GM23338 (cell line): ENCODE results near the gene DCD. TPM values are rescaled to one million over a fixed set of nuclear protein-coding genes. Genes with fewer than 3 reads are reported as not detected.

Experiments
- ATAC-seq: fragments of 200-7000 bp; cut with Tn5 transposase; 3 replicates; pipeline ENCODE4 v1.9.1; 2020
- DNase-seq: peaks from one replicate; pipeline ENCODE4 v3.0.0-alpha.2; 2015; ENCODE audit warnings: low spot score
- H2AFZ ChIP-seq: fragments of 200-600 bp; sonication (generic); 2 replicates; pipeline ENCODE4 v1.8.0; 2016; ENCODE audit warnings: antibody characterized with exemption, mild to moderate bottlenecking, moderate library complexity
- H3F3A ChIP-seq: fragments of 200-600 bp; sonication (generic); replicated peaks from 2 replicates; pipeline ENCODE4 v1.8.0; 2017; ENCODE audit warnings: antibody characterized with exemption, mixed run types, low read depth
- H3K27ac ChIP-seq: fragments of 200-600 bp; sonication (generic); 2 replicates; pipeline ENCODE4 v1.6.1; 2016; ENCODE audit warnings: low read depth
- H3K27me3 ChIP-seq: fragments of 200-600 bp; sonication (generic); 2 replicates; pipeline ENCODE4 v1.8.0; 2016; ENCODE audit warnings: mild to moderate bottlenecking, mixed run types, moderate library complexity; ENCODE audit not compliant: insufficient read depth
- H3K36me3 ChIP-seq: fragments of 200-600 bp; sonication (generic); 2 replicates; pipeline ENCODE4 v1.8.0; 2016; ENCODE audit warnings: mild to moderate bottlenecking; ENCODE audit not compliant: insufficient read depth
- H3K4me1 ChIP-seq: fragments of 200-600 bp; sonication (generic); 2 replicates; pipeline ENCODE4 v1.8.0; 2016; ENCODE audit warnings: mild to moderate bottlenecking, moderate library complexity; ENCODE audit not compliant: insufficient read depth
- H3K4me2 ChIP-seq: fragments of 200-600 bp; sonication (generic); 2 replicates; pipeline ENCODE4 v1.7.1; 2017; ENCODE audit warnings: mixed run types
- H3K4me3 ChIP-seq: fragments of 200-600 bp; sonication (generic); 2 replicates; pipeline ENCODE4 v1.6.1; 2016; ENCODE audit warnings: mixed run types
- H3K79me2 ChIP-seq: fragments of 200-600 bp; sonication (generic); replicated peaks from 2 replicates; pipeline ENCODE4 v1.8.0; 2017; ENCODE audit warnings: mild to moderate bottlenecking; ENCODE audit not compliant: insufficient read depth
- H3K9me2 ChIP-seq: fragments of 200-600 bp; sonication (generic); 2 replicates; pipeline ENCODE4 v1.8.0; 2017; ENCODE audit not compliant: insufficient read depth
- H4K20me1 ChIP-seq: fragments of 200-600 bp; sonication (generic); replicated peaks from 2 replicates; pipeline ENCODE4 v1.8.0; 2017; ENCODE audit warnings: mild to moderate bottlenecking; ENCODE audit not compliant: insufficient read depth
- H3K27ac Mint-ChIP-seq: 2 replicates; pipeline ENCODE4 v1.8.0; 2020; ENCODE audit warnings: inconsistent platforms, mild to moderate bottlenecking, moderate library complexity, mixed read lengths
- H3K27me3 Mint-ChIP-seq: 3 replicates; pipeline ENCODE4 v1.8.0; 2022; ENCODE audit warnings: low read depth, mild to moderate bottlenecking, moderate library complexity, mixed read lengths, inconsistent platforms; ENCODE audit not compliant: insufficient read depth, poor library complexity
- H3K36me3 Mint-ChIP-seq: 3 replicates; pipeline ENCODE4 v1.8.0; 2021; ENCODE audit warnings: low read depth, mild to moderate bottlenecking, inconsistent platforms, moderate library complexity, mixed read lengths
- H3K4me1 Mint-ChIP-seq: 3 replicates; pipeline ENCODE4 v1.8.0; 2020; ENCODE audit warnings: mild to moderate bottlenecking, inconsistent platforms, mixed read lengths
- H3K4me3 Mint-ChIP-seq: 3 replicates; pipeline ENCODE4 v1.8.0; 2021; ENCODE audit warnings: moderate library complexity, mild to moderate bottlenecking, inconsistent platforms, mixed read lengths
- H3K9me3 Mint-ChIP-seq: 3 replicates; pipeline ENCODE4 v1.8.0; 2020; ENCODE audit warnings: moderate library complexity, mild to moderate bottlenecking, inconsistent platforms, mixed read lengths
- CREB1 ChIP-seq: fragments of 250-450 bp; sonication (Bioruptor Pico); IDR thresholded peaks from 2 replicates; pipeline ENCODE4 v1.5.0; 2020; ENCODE audit warnings: low read depth, mild to moderate bottlenecking, moderate library complexity
- CTCF ChIP-seq, 2 experiments: fragments of 200-600 bp in 1 of 2; sonication (generic) in 1 of 2; conservative IDR thresholded peaks; 2 replicates each; pipeline versions ENCODE4 v1.5.1 to v1.6.1; 2016 to 2017; ENCODE audit warnings: antibody characterized with exemption in 2 of 2, low read depth in 2 of 2, mild to moderate bottlenecking in 2 of 2, moderate library complexity in 1 of 2
- EZH2 ChIP-seq: fragments of 200-600 bp; sonication (generic); IDR thresholded peaks from one replicate; pipeline ENCODE4 v1.8.0; 2017; ENCODE audit warnings: antibody characterized with exemption, mild to moderate bottlenecking, low read depth; ENCODE audit not compliant: unreplicated experiment
- JUNB ChIP-seq: IDR thresholded peaks from one replicate; pipeline ENCODE4 v1.6.1; 2016; ENCODE audit warnings: antibody characterized with exemption; ENCODE audit not compliant: unreplicated experiment
- REST ChIP-seq: IDR thresholded peaks from one replicate; pipeline ENCODE4 v1.6.1; 2018; ENCODE audit warnings: antibody characterized with exemption; ENCODE audit not compliant: unreplicated experiment
- ZNF331 ChIP-seq: fragments of 250-450 bp; sonication (Bioruptor Pico); IDR thresholded peaks from 2 replicates; pipeline ENCODE4 v1.5.0; 2020; ENCODE audit warnings: low read depth, mild to moderate bottlenecking, moderate library complexity
- polyA plus RNA-seq: library from polyadenylated mRNA; unstranded; fragments of >200 nt; fragmentation: Nextera tagmentation; extraction: Ambion mirVana; gene quantifications from 2 replicates; pipeline ENCODE4 v1.2.1, GENCODE V29; 2016
- total RNA-seq: library from RNA; depleted of rRNA; stranded (reverse); fragments of >200 nt; shearing (Covaris generic); gene quantifications from 2 replicates; pipeline ENCODE4 v1.2.3, GENCODE V29; 2014

Gene DCD
- total and polyA plus RNA-seq, 2 experiments from 2014 or later: not detected

- Mint-ChIP-seq H3K27ac (no peak overlapping the region), H3K4me3 (no peak overlapping the region), H3K36me3 (peaks cover 12% of the 10 kb centered on the region), H3K4me1 (no peaks in the 10 kb centered on the region; the same call in 2 of the 3 replicates), H3K27me3 (no peaks in the 10 kb centered on the region), H3K9me3 (peaks cover 14% of the 10 kb centered on the region)
- H3K4me2 ChIP-seq: no peak overlapping the region
- H3K79me2 ChIP-seq: no peaks in the 10 kb centered on the region
- DNase-seq (peak; percentile 22), ATAC-seq (no peak)
- no peaks in the 10 kb centered on the region for H4K20me1 ChIP-seq
- H3F3A ChIP-seq: no peaks in the 10 kb centered on the region
- no peaks in the 10 kb centered on the region for H3K36me3 ChIP-seq
- no peak overlapping the region for H3K27ac ChIP-seq
- no peaks in the 10 kb centered on the region; the same call in 1 of the 2 replicates for H3K27me3 ChIP-seq
- H2AFZ ChIP-seq: no peak overlapping the region
- H3K4me3 ChIP-seq: no peak overlapping the region
- TF ChIP-seq CTCF (conservative IDR thresholded peaks at IDR 0.05; ENCODE audit: low read depth in 2 of 2) (peak in 1 of 2 experiments; percentile 53; a peak in 3 of 4 replicates), EZH2 (no peak), REST (no peak), ZNF331 (CRISPR knock-in tag) (no peak), JUNB (no peak)
- H3K4me1 ChIP-seq: no peaks in the 10 kb centered on the region
- 0 out of 2 replicates have a peak, but pooled peaks cover 6% of the 10 kb centered on the region for H3K9me2 ChIP-seq
Observed at GRCh38 chr12:54622463-54623183, 25.5 kb downstream of the DCD start.

- H3K36me3 Mint-ChIP-seq: no peaks in the 10 kb centered on the region
- H3K27me3 Mint-ChIP-seq: peaks cover 7% of the 10 kb centered on the region
- H3K4me1 ChIP-seq: no peaks in the 10 kb centered on the region
- no peaks in the 10 kb centered on the region for H3K4me1 Mint-ChIP-seq
- no peak overlapping the region for H3K4me3 Mint-ChIP-seq
- no peaks in the 10 kb centered on the region for H3F3A ChIP-seq
- no peaks in the 10 kb centered on the region for H3K79me2 ChIP-seq
- no peak for TF ChIP-seq EZH2
- no peak for TF ChIP-seq ZNF331 (CRISPR knock-in tag)
- no peak for TF ChIP-seq CREB1 (CRISPR knock-in tag)
- H3K9me2 ChIP-seq: 0 out of 2 replicates have a peak, but pooled peaks cover 6% of the 10 kb centered on the region
- H3K4me2 ChIP-seq: no peak overlapping the region
- DNase-seq (no peak), ATAC-seq (no peak)
- H3K4me3 ChIP-seq: no peak overlapping the region
- no peak overlapping the region for H3K27ac Mint-ChIP-seq
- no peak overlapping the region for H2AFZ ChIP-seq
- peaks cover 4% of the 10 kb centered on the region for H3K27me3 ChIP-seq
- no peak overlapping the region for H3K27ac ChIP-seq
- no peaks in the 10 kb centered on the region for H3K36me3 ChIP-seq
- no peaks in the 10 kb centered on the region for H4K20me1 ChIP-seq
- no peaks in the 10 kb centered on the region for H3K9me3 Mint-ChIP-seq
Observed at GRCh38 chr12:54616933-54617680, 31.1 kb downstream of the DCD start.
